ENCODE results near the gene CHCHD4.
"Not testable (repeated sequence)": the region's sequence is repeated elsewhere in the genome, so short reads cannot be mapped to it uniquely, and the experiment has no call there.

CHCHD4 gene

DNA sequence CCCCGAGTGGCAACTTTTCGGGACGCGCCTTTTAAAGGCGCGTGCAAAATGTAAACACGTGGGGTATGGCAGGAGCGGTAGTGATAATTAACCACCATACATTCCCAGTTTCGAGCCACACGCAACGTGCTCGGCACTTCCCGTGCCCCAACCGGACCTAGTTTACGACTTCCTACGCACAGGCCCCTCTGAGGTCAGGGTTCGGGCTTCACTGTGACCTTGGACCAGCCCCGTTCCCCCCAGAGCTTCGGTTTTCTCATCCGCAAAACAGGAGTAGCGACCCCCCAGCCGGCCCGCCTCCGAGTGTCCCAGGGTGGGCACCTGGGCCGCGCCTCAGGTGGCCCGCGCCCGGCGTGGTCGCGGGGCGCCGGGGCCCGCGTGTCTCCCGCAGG lies 451 bp downstream of the CHCHD4 start:
- ChIA-PET POLR2A (interaction anchor here (1.5 to 2.1 kb wide), 2 partner anchors 19 to 22 kb away, joined by 5 to 28 read pairs; no protein-coding TSS in a partner anchor), CTCF (interaction anchor here (1.0 to 4.2 kb wide), 4 partner anchors 10 to 227 kb away, joined by 3 to 30 read pairs (median 12); no protein-coding TSS in a partner anchor)
- Histone ChIP-seq H3K27me3 (replicated peaks in 2 of 5; ENCODE audit: control insufficient read depth in 4 of 5, insufficient read depth in 5 of 5, low read length in 4 of 5) (no peaks in the 10 kb centered on the region), H3K4me1 (ENCODE audit: control extremely low read depth in 1 of 4, control insufficient read depth in 4 of 4, insufficient read depth in 4 of 4, low read length in 3 of 4) (peaks cover 2 to 54% (median 38%) of the 10 kb centered on the region in 4 experiments), H3K4me3 (ENCODE audit: control insufficient read depth in 1 of 7, extremely low read depth in 1 of 7, insufficient read depth in 4 of 7, low read depth in 2 of 7, low read length in 6 of 7) (peak overlapping the region; percentile 80 to 99 (median 92)), H3K27ac (ENCODE audit: insufficient read depth in 1 of 2, low read depth in 1 of 2, low read length in 2 of 2, poor library complexity in 1 of 2, severe bottlenecking in 2 of 2) (peak overlapping the region; percentile 41 to 91), H3K36me3 (ENCODE audit: control insufficient read depth in 4 of 4, insufficient read depth in 4 of 4, low read length in 3 of 4) (peaks cover 0 to 44% (median 18%) of the 10 kb centered on the region in 4 experiments), H3K9me3 (ENCODE audit: control extremely low read depth in 1 of 5, control insufficient read depth in 4 of 5, insufficient read depth in 2 of 5, low read depth in 1 of 5, low read length in 4 of 5) (no peaks in the 10 kb centered on the region)
- WGBS (ENCODE audit: insufficient coverage): 0% methylated on average over 33 of the region's 37 CpGs
- DNase-seq: peak in 2 of 3 donors; percentile 53 to 55

DNA sequence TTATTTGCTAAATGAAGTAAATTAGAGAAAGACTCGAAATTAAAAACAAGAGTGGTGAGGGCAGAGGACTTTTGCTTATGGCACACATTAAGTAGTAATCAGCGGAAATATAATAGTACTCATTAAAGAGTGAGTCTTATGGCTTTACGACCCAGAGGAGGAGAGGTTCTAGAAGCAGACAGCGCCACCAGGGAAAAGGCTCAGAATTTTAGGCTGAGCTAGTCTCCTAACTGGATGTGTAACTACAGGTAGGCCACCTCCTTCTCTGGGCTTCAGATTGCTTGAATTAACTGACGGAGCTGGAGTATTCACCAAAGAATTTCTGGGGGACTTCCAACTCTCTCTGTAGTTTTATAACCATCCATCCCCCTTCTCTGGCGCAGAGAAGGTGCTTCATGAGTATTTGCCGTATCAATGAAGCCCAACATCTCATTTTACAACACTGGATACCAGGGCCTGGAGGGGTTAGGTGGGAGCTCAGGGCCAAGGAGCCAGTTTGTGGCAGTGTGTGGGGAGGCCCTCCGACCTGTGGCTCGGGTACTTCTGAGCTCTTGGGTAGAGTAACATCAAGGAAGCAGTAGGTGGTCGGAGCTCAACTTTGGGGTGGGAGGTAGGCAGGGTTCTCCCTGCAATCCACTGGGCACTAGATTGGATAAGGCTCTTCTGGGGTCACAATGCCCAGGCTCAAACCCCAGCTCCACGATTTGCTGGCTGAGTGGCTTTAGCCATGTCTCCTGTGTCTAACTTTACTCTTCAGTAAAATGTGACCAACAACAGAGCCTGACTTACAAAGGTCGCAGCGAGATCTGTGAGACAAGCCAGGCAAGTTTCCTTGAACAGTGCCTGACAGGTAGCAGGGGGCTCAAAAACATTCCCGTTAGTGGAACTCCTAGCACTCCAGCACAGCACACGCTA lies 1.1 kb downstream of the CHCHD4 start:
- Histone ChIP-seq H3K27me3 (replicated peaks in 2 of 5; ENCODE audit: control insufficient read depth in 4 of 5, insufficient read depth in 5 of 5, low read length in 4 of 5) (no peaks in the 10 kb centered on the region), H3K9me3 (ENCODE audit: control extremely low read depth in 1 of 5, control insufficient read depth in 4 of 5, insufficient read depth in 2 of 5, low read depth in 1 of 5, low read length in 4 of 5) (no peaks in the 10 kb centered on the region), H3K4me1 (ENCODE audit: control extremely low read depth in 1 of 4, control insufficient read depth in 4 of 4, insufficient read depth in 4 of 4, low read length in 3 of 4) (peaks cover 2 to 60% (median 44%) of the 10 kb centered on the region in 4 experiments), H3K4me3 (ENCODE audit: control insufficient read depth in 1 of 7, extremely low read depth in 1 of 7, insufficient read depth in 4 of 7, low read depth in 2 of 7, low read length in 6 of 7) (peak overlapping the region; percentile 80 to 99 (median 92)), H3K27ac (ENCODE audit: insufficient read depth in 1 of 2, low read depth in 1 of 2, low read length in 2 of 2, poor library complexity in 1 of 2, severe bottlenecking in 2 of 2) (peak overlapping the region; percentile 41 to 91), H3K36me3 (ENCODE audit: control insufficient read depth in 4 of 4, insufficient read depth in 4 of 4, low read length in 3 of 4) (peaks cover 0 to 44% (median 13%) of the 10 kb centered on the region in 4 experiments)
- DNase-seq: no peak
- ChIA-PET CTCF (interaction anchor here (1.6 to 2.9 kb wide), 3 partner anchors 9 to 226 kb away, joined by 3 to 14 read pairs (median 6); no protein-coding TSS in a partner anchor), POLR2A (no interaction called here)
- WGBS (ENCODE audit: insufficient coverage): 57% methylated on average over 11 of the region's 15 CpGs

DNA sequence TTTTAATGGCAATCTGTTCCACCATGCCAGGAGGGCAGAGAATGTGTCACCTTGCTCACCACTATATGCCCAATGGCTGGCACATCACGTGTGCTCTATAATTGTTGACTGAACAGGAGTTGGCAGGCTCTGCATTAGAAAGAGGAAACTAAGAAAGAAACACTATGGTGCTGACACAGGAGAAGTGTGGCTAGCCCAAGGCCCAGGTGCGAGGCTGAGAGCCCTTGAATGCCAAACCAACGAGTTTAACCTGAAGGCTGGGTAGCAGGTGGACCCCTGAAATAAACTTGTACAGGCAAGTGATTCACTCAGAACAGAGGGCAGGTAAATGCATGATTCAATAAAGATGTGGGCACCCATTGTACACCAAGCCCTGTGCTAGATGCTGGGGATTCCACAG lies 2.4 kb downstream of the CHCHD4 start:
- Histone ChIP-seq H3K27me3 (replicated peaks in 2 of 5; ENCODE audit: control insufficient read depth in 4 of 5, insufficient read depth in 5 of 5, low read length in 4 of 5) (no peaks in the 10 kb centered on the region), H3K27ac (ENCODE audit: insufficient read depth in 1 of 2, low read depth in 1 of 2, low read length in 2 of 2, poor library complexity in 1 of 2, severe bottlenecking in 2 of 2) (no peak overlapping the region), H3K4me1 (ENCODE audit: control extremely low read depth in 1 of 4, control insufficient read depth in 4 of 4, insufficient read depth in 4 of 4, low read length in 3 of 4) (peaks cover 2 to 64% (median 45%) of the 10 kb centered on the region in 4 experiments), H3K4me3 (ENCODE audit: control insufficient read depth in 1 of 7, extremely low read depth in 1 of 7, insufficient read depth in 4 of 7, low read depth in 2 of 7, low read length in 6 of 7) (no peak overlapping the region), H3K36me3 (ENCODE audit: control insufficient read depth in 4 of 4, insufficient read depth in 4 of 4, low read length in 3 of 4) (peaks cover 0 to 38% (median 2%) of the 10 kb centered on the region in 4 experiments), H3K9me3 (ENCODE audit: control extremely low read depth in 1 of 5, control insufficient read depth in 4 of 5, insufficient read depth in 2 of 5, low read depth in 1 of 5, low read length in 4 of 5) (no peaks in the 10 kb centered on the region)
- 97% methylated on average over 3 of the region's 3 CpGs for WGBS (ENCODE audit: insufficient coverage)
- DNase-seq: no peak
- ChIA-PET POLR2A (interaction anchor here (0.6 kb wide), 2 partner anchors 270 to 432 kb away, joined by 3 to 4 read pairs; no protein-coding TSS in a partner anchor), CTCF (interaction anchor here (1.6 to 1.9 kb wide), 2 partner anchors 8 to 22 kb away, joined by 3 to 6 read pairs; no protein-coding TSS in a partner anchor)

DNA sequence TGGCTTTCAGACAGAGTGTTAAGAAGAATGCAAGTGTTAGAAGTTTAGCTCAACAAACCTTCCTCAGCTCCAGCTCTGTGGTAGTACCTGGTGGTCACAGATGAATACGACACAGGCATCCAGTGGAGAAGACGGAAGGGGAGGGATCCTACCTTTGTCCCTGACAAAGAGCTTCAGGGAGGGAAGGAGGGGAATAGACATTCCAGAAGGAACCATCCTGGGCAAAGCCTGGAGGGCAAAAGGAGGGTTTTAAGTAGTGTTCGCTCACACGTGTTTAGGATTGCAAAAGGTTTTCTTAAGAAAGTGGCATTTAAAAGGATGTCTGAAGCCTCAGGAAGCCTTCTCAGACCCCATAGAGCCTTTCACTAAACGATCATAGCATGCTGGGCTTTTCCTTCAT lies 2.8 kb downstream of the CHCHD4 start:
- H3K27ac ChIP-seq (ENCODE audit: insufficient read depth in 1 of 2, low read depth in 1 of 2, low read length in 2 of 2, poor library complexity in 1 of 2, severe bottlenecking in 2 of 2): no peak overlapping the region
- CTCF ChIA-PET: interaction anchor here (1.6 to 1.9 kb wide), 2 partner anchors 7 to 22 kb away, joined by 3 to 6 read pairs; no protein-coding TSS in a partner anchor

DNA sequence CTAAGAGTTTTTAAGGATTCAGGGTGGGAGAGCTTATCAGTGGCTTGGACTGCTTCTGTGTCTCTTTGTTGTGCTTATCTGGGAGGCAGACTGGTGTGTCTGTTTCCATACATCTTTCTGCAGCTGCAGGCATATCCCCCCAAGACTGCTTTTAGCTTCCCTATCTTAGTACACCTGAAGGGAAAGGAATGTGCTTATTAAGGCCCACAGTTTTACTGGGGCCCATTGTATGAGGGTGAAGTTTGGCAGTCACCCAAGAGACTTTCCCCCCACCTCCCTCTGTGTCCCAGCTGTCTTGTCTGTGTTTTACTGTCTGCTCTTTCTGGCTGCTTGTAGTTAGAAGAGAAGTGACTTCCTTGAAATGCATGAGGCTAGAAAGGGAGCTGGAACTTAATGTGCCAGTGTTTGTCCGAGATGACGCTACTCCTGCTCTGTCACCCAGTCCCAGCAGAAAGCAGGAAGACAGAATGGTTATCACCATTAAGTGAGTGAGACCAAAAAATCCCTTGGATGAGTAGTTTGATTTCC lies 3.7 kb downstream of the CHCHD4 start:
- POLR2A ChIA-PET; H3K4me3 ChIP-seq (ENCODE audit: control insufficient read depth in 1 of 7, extremely low read depth in 1 of 7, insufficient read depth in 4 of 7, low read depth in 2 of 7, low read length in 6 of 7); H3K27me3 ChIP-seq (replicated peaks in 2 of 5; ENCODE audit: control insufficient read depth in 4 of 5, insufficient read depth in 5 of 5, low read length in 4 of 5); H3K27ac ChIP-seq (ENCODE audit: insufficient read depth in 1 of 2, low read depth in 1 of 2, low read length in 2 of 2, poor library complexity in 1 of 2, severe bottlenecking in 2 of 2); H3K9me3 ChIP-seq (ENCODE audit: control extremely low read depth in 1 of 5, control insufficient read depth in 4 of 5, insufficient read depth in 2 of 5, low read depth in 1 of 5, low read length in 4 of 5): not testable (repeated sequence)
- H3K4me1 ChIP-seq (ENCODE audit: control extremely low read depth in 1 of 4, control insufficient read depth in 4 of 4, insufficient read depth in 4 of 4, low read length in 3 of 4): peaks cover 0 to 51% (median 34%) of the 10 kb centered on the region in 4 experiments
- CTCF ChIA-PET: interaction anchor here (1.3 to 1.6 kb wide), 2 partner anchors 25 to 225 kb away, joined by 4 to 5 read pairs; no protein-coding TSS in a partner anchor
- DNase-seq: peak in 1 of 3 donors; percentile 28
- peaks cover 0 to 46% (median 8%) of the 10 kb centered on the region in 4 experiments for H3K36me3 ChIP-seq (ENCODE audit: control insufficient read depth in 4 of 4, insufficient read depth in 4 of 4, low read length in 3 of 4)
- 100% methylated on average over 2 of the region's 2 CpGs for WGBS (ENCODE audit: insufficient coverage)

More for the DNA sequence above, 2.8 kb downstream of the CHCHD4 start:
- Histone ChIP-seq H3K4me3 (ENCODE audit: control insufficient read depth in 1 of 7, extremely low read depth in 1 of 7, insufficient read depth in 4 of 7, low read depth in 2 of 7, low read length in 6 of 7) (no peak overlapping the region), H3K4me1 (ENCODE audit: control extremely low read depth in 1 of 4, control insufficient read depth in 4 of 4, insufficient read depth in 4 of 4, low read length in 3 of 4) (peaks cover 2 to 60% (median 43%) of the 10 kb centered on the region in 4 experiments), H3K9me3 (ENCODE audit: control extremely low read depth in 1 of 5, control insufficient read depth in 4 of 5, insufficient read depth in 2 of 5, low read depth in 1 of 5, low read length in 4 of 5) (no peaks in the 10 kb centered on the region), H3K27me3 (replicated peaks in 2 of 5; ENCODE audit: control insufficient read depth in 4 of 5, insufficient read depth in 5 of 5, low read length in 4 of 5) (no peaks in the 10 kb centered on the region), H3K36me3 (ENCODE audit: control insufficient read depth in 4 of 4, insufficient read depth in 4 of 4, low read length in 3 of 4) (peaks cover 0 to 41% (median 2%) of the 10 kb centered on the region in 4 experiments)
- POLR2A ChIA-PET: interaction anchor here (0.6 to 0.7 kb wide), 2 partner anchors 431 to 467 kb away, joined by 3 to 6 read pairs; no protein-coding TSS in a partner anchor
- no peak for DNase-seq
- 94% methylated on average over 5 of the region's 5 CpGs for WGBS (ENCODE audit: insufficient coverage)

DNA sequence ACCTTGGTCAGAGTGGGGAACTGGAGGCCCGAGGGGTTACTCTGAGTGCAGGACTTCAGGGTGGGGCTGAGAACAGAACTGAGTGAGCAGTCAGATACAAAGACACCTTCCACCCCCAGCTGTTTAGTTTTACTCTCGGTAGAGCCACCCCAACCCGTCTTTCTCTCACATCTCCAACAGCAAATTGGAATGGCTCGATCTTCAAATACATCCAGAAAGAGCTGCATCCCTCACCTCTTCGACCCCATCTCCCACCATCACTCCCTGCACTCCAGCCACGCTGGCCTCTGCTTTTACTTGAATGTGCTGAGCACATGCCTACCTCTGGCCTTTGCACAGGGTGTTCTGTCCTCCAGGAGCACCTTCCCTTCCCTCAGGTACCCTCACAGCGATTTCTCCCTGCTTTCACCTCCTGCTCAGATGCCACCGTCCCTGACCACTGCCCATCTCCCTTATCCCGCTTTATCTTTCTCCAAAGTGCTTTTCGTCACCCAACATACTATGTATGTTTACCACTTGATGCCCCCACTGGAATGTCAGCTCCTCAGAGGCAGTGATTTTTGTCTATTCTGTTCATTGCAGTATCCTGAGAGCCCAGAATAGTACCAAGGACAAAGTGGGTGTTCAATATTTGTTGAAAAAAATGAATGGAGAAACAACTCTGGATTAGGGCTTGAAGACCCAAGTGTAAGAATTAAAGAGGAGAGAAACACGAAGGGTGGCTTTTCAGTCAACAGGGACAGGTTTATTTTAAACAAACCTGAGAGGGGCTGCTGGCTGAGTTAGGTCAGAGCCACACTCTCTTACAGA lies 4.4 kb downstream of the CHCHD4 start:
- CTCF ChIA-PET: interaction anchor here (1.3 to 1.6 kb wide), 2 partner anchors 26 to 224 kb away, joined by 4 to 5 read pairs; no protein-coding TSS in a partner anchor
- H3K36me3 ChIP-seq (ENCODE audit: control insufficient read depth in 4 of 4, insufficient read depth in 4 of 4, low read length in 3 of 4): peaks cover 0 to 52% (median 14%) of the 10 kb centered on the region in 4 experiments

More for the DNA sequence above, 4.4 kb downstream of the CHCHD4 start:
- Histone ChIP-seq H3K27me3 (replicated peaks in 2 of 5; ENCODE audit: control insufficient read depth in 4 of 5, insufficient read depth in 5 of 5, low read length in 4 of 5) (no peaks in the 10 kb centered on the region), H3K9me3 (ENCODE audit: control extremely low read depth in 1 of 5, control insufficient read depth in 4 of 5, insufficient read depth in 2 of 5, low read depth in 1 of 5, low read length in 4 of 5) (no peaks in the 10 kb centered on the region), H3K27ac (ENCODE audit: insufficient read depth in 1 of 2, low read depth in 1 of 2, low read length in 2 of 2, poor library complexity in 1 of 2, severe bottlenecking in 2 of 2) (peak overlapping the region in 1 of 2 experiments; percentile 69), H3K4me3 (ENCODE audit: control insufficient read depth in 1 of 7, extremely low read depth in 1 of 7, insufficient read depth in 4 of 7, low read depth in 2 of 7, low read length in 6 of 7) (no peak overlapping the region), H3K4me1 (ENCODE audit: control extremely low read depth in 1 of 4, control insufficient read depth in 4 of 4, insufficient read depth in 4 of 4, low read length in 3 of 4) (peaks cover 0 to 46% (median 28%) of the 10 kb centered on the region in 4 experiments)
- no peak for DNase-seq
- POLR2A ChIA-PET: interaction anchor here (1.5 kb wide), 1 partner anchor 22 kb away, joined by 3 read pairs; no protein-coding TSS in a partner anchor
- WGBS (ENCODE audit: insufficient coverage): 98% methylated on average over 11 of the region's 11 CpGs
